SK-N-SH (cell line): ENCODE data around the gene B4GALNT3.

Experiments used
- CHD2 ChIP-seq: fragments of 150-350 bp; IDR thresholded peaks from 2 replicates; pipeline ENCODE4 v1.6.1; 2018; ENCODE audit warnings: low read length; ENCODE audit not compliant: partially characterized antibody
- CTCF ChIP-seq: fragments of 200-600 bp; sonication (generic); IDR thresholded peaks from 2 replicates; pipeline ENCODE4 v1.6.1; 2017; ENCODE audit warnings: antibody characterized with exemption, mild to moderate bottlenecking, moderate library complexity
- EP300 ChIP-seq, 2 experiments: IDR thresholded peaks; 2 replicates each; pipeline versions ENCODE4 v1.4.0 to v1.6.1; 2012; ENCODE audit warnings: borderline replicate concordance in 1 of 2, low read depth in 1 of 2, low read length in 1 of 2
- GATA2 ChIP-seq: sonication (generic); formaldehyde crosslinking; IDR thresholded peaks from 2 replicates; pipeline ENCODE4 v1.5.0; 2020; ENCODE audit warnings: mild to moderate bottlenecking, missing genetic modification reagents
- POLR2AphosphoS5 ChIP-seq: IDR thresholded peaks from 2 replicates; pipeline ENCODE4 v1.6.1; 2012; ENCODE audit warnings: low read depth, low read length
- USF1 ChIP-seq: IDR thresholded peaks from 2 replicates; pipeline ENCODE4 v1.4.0; 2012; ENCODE audit warnings: low read depth, borderline replicate concordance

GRCh38 chr12:512933-513332 lies 53.2 kb downstream of the B4GALNT3 start:
- TF ChIP-seq EP300 (IDR thresholded peaks at IDR 0.05; ENCODE audit: borderline replicate concordance in 1 of 2, low read depth in 1 of 2, low read length in 1 of 2) (no peak), CTCF (no peak), GATA2 (CRISPR knock-in tag) (no peak), USF1 (no peak), POLR2AphosphoS5 (no peak), CHD2 (no peak)
